ENCODE measurements around the gene DGCR2.
"Not testable (repeated sequence)": the region's sequence is repeated elsewhere in the genome, so short reads cannot be mapped to it uniquely, and the experiment has no call there.

Gene DGCR2

DNA sequence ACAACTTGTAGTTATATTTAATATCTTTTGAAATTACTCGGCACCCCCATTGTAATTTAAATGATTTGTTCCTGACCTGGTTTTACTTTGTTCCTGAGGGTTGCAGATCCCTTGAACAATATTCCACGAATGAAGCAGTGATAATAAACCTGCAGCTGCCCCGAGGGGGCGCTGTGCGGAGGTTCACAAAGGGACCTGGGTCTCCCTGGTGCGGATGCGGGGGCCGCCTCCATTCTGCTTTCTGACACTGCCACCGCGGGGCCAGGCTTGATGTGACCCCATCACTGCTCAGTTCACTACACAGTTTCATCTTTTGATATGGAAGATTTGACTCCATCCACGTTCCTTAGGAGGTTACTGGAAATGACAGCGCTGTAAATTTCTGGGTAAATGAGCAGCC, 123.2 kb downstream of the DGCR2 start:
- DNase-seq (ENCODE audit: low spot score): peak; percentile 26

DNA sequence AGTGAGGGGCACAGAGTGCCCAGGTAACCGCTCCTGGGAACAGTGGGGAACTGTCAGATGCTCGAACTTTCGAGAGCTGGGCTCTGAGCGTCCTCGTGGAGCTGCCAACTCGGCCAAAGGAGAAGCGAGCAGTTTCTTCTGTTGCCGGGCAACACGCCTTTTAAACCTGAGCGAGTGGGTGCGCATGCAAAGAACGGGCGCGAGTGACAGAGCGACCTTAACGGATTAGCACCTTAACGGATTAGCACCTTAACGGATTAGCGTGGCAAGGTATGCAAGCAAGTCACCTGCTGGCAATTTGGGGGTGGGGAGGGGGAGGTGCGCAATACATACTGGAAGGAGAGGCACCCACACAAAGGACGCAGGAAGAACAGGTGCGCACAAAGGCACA, 124.3 kb downstream of the DGCR2 start:
- DNase-seq (ENCODE audit: low spot score): peak; percentile 72

DNA sequence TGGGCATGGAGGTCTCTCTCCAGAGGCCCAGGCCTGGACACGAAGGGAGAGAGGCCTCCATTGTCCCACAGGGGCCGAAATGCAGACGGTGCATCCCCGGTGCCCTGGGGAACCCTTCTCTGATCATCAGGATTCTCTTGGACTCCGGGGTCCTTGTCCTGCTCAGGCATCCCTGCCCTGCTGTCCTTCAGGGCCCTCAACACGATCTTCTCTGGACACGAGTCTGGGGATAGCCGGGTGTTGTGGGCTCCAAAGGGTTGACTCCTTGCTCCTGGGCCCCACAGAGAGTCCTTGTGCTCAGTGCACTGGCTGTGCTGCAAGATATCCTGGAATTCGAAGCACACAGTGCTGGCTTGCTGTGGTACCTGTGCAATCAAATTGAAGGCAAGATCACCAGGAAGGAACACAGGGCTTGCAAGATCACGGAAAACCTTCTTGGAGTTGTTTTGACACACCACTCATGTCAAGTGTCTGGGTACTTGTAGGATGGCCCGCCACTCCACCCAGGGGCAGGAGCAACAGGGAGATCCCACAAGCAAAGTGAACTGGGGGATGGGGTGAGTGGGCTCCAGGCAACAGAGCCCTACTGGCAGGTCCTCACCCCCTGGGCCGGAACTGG, 124.8 kb downstream of the DGCR2 start:
- peak; percentile 20 for DNase-seq (ENCODE audit: low spot score)

DNA sequence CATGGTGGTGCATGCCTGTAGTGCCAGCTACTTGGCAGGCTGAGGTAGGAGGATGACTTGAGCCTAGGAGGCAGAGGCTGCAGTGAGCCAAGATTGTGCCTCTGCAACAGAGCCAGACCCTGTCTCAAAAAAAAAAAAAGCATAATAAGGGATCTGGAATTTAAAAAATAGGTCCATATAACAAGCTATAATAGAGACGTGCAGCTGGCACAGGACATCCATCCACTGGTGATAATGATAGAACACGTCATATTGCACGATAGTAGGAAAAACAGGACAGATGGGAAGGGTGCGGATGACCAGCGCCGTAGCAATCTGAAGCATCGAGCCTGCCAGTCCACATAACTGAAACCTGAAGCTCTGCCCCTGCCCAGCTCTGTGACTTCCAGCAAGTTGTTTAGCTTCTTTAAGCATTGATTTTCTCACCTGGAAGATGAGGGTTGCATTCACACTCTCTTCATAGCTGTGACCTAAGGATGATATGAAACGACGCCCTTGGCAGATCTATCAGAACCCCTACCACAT, 125.8 kb downstream of the DGCR2 start:
- no peak for DNase-seq (ENCODE audit: low spot score)

DNA sequence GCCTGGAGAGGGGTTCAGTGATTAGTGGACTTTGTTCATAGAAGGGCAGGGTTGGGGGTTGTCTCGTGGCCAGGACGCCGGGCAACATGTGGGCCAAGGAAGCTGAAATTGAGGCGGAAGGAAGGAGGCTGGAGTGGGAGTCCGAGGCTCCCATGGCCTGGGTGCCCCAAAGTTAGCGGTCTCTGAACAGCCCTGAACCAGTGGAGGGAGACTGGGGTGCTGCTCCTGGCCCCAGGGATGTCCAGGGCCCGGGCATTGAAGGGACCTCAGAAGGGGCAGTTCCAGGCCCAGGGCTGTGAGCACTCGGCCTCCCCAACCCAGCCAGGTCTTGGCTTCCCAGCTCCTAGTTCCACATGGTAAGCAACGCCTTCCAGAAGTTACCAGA, 126.9 kb downstream of the DGCR2 start:
- no peak for DNase-seq (ENCODE audit: low spot score)

DNA sequence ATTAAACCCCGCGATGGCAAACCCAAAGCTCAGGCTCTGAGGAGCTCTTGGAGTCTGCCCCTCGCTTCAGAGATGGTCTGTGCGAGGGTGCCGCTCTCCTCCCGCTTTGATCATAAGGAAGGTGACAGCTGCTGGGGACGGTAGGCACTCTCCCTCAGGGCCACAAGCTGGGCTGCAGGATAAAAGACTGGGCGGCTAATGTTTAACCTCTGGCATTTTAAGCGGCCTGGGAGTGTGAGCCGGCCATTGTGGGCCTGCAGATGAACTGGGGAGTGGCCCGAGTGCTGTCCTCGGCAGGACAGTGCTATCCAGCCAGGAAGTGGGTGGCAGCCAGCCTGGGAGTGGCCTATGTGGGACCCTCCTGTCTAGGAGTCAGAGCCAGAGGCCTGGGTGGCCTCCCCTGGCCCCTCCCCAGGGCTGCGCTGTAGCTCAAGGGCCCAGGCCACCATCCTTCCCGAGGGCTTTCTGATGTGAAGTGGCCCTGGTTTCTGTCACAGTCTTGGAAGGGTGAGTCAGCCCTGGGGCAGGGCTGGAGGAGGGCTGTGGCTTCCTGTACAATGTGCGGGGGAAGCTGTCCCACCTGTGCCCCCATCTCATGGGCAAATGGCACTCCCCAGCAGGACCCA, 127.4 kb downstream of the DGCR2 start:
- no peak for DNase-seq (ENCODE audit: low spot score)

DNA sequence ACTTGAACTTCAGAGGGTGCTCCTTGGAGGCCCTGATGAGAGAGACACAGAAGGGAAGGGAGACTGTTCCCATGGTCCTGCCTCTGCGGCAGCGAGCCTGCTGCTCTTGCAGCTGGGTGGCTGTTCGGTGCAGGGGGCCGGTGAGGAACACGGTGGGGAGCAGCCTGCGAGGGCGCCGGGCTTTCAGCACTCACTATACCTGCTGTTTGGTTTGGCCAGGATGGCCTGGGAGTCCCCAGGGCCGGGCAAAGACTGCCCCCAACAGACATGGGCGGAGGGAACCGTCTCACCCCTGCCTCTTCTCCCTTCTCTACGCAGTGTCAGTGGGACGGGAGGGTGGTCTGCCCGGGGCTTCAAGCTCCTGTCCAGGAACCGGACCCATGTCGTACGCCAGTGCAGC, 128.2 kb downstream of the DGCR2 start:
- no peak for DNase-seq (ENCODE audit: low spot score)

DNA sequence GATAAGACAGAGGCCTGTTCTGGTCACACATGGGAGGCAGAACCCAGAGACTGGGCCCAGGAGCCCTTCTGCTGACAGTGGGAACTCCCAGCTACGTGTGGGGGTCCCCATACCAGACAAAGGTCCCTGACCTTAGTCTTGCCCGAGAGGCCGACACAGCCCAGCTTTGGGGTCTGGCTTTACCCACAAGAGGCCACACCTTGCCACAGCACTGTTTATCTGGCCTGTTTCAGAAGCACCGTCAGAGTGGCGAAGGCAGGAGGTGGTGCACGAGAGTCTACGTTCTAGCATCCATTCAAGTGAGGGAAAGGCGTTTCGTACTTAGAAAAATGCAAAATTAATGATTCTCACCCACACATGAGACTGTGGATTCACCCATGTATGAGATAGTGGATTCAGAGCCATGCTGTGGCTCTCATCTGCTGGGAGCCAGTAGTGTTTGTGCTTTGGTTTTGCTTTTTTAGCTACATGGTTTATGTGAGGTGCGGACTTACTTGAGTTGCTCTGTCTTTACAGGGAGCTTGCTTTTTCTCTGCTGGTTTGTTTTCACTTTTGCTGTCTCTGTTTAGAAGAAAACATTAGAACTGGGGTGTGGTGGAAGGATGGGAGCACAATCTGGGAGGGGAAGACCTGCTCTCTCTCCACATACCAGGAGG, 129.5 kb downstream of the DGCR2 start:
- DNase-seq (ENCODE audit: low spot score): no peak

DNA sequence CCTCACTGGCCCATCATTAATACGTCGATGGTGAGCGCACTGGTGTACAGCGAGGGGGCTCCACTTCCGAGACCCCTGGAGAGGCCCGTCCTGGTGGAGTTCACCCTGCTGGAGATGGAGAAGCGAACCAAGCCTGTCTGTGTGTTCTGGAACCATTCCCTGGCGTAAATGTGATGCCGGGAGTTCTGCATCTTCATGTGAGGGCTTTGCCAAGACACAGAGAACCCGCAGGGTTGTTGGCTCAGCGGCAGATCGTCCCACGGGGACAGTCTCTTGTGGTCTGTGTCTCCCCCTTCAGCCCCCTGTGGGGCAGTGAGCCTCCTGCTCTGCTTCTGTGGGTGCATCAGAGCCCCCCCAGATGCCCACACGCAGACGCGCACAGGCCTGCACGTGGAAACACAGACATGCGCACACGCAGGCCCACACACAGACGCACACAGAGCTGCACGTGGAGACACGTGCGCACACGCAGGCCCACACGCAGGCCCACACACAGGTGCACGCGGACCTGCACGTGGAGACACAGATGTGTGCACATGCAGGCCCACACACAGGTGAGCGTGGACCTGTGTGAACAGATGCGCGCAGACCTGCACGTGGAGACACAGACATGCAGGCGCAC, 130.3 kb downstream of the DGCR2 start:
- no peak for DNase-seq (ENCODE audit: low spot score)

DNA sequence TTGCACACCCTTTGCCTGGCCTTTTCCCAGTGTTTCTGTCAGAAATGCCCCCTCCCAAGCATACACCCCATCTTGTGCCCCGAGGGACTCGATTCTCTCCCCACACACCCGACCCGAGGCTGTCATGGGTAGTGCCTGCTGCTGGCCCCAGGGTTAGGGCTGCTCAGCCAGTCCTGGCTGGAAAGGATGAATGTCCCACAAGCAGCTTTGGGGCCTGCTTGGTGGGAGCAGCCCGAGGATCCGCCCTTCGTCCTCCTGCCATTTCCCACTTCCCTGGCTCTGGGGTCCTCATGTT, 131.1 kb downstream of the DGCR2 start:
- no peak for DNase-seq (ENCODE audit: low spot score)

DNA sequence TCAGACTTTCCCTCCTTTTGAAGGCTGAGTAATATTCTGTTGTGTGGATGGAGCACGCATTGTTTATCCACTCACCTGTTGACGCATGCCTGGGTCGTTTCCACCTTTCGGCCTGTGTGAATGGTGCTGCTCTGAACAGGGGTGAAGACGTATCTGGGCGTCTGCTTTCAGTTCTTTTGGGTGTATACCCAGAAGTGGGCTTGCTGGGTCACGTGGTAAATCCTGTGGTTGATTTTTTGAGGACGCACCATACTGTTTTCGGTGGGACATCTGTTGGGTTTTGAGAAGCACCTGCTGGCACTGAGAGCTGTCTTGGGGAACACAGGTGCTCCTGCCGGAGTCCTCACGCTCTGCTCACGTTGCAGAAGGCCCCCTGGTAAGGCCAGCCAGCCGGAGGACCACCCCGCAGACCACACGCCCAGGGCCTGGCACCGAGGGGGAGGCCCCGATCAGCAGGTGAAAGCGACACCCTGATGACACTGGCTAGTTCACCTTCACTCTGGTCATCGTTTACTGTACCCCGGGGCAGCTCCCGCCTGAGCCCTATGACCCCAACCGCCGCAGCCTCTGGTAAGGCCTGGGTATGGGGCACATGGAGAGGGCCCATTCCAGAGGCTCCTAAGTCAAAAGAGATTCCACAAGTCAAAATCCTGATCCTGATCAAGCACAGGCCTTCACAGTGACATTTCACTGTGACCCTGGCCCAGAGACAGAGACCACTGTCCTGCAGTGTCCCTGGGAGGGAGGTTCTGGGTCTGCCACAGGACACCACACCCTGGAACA, 131.7 kb downstream of the DGCR2 start:
- DNase-seq (ENCODE audit: low spot score): no peak

DNA sequence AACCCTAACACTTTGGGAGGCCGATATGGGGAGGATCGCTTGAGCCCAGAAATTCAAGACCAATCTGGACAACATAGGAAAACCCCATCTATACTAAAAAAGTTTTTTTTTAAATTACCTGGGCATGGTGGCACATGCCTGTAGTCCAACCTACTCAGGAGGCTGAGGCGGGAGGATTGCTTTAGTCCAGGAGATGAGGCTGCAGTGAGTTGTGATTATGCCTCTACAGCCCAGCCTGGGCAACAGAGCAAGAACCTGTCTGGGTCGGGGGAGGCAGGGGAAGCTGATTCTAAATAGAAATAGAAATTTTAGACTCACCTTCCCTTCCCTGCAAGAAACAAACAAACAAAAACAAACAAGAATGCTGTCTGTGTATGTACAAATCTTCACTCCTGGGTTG, 133.3 kb downstream of the DGCR2 start:
- DNase-seq (ENCODE audit: low spot score): no peak

DNA sequence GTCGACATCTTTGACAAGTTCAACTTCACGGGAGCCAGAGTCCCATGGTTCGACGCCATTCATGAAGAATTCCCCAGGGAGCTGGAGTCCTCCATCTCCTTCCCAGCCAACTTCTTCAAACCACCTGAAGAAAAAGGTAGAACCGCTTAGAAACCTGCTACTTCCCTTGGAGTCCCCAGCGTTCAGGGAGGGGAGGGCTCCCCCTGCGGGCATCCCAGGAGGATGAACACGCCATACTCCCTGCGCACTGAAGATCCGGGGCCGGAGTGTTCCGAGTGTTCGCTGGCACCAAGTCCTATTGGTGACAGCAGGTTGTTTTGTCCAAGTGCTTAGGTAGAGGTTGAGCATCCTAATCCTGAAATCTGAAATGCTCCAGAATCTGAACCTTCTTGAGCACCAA, 134.4 kb downstream of the DGCR2 start:
- no peak for DNase-seq (ENCODE audit: low spot score)

DNA sequence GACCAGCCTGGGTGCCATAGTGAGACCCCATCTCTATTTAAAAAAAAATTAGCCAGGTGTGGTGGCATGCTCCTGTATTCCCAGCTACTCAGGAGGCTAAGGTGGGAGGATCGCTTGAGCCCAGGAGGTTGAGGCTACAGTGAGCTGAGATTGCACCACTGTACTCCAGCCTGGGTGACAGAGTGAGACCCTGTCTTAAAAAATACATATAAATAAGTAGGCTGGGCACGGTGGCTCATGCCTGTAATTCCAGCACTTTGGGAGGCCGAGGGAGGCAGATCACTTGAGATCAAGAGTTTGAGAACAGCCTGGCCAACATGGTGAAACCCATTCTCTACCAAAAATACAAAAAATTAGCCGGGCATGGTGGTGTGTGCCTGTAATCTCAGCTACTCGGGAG, 135.1 kb downstream of the DGCR2 start:
- DNase-seq (ENCODE audit: low spot score): not testable (repeated sequence)

Data from putamen (tissue), 1 donor.